ENCODE measurements around the gene PRIM1.
"Not testable (repeated sequence)": the region's sequence is repeated elsewhere in the genome, so short reads cannot be mapped to it uniquely, and the experiment has no call there.

PRIM1 gene

DNA sequence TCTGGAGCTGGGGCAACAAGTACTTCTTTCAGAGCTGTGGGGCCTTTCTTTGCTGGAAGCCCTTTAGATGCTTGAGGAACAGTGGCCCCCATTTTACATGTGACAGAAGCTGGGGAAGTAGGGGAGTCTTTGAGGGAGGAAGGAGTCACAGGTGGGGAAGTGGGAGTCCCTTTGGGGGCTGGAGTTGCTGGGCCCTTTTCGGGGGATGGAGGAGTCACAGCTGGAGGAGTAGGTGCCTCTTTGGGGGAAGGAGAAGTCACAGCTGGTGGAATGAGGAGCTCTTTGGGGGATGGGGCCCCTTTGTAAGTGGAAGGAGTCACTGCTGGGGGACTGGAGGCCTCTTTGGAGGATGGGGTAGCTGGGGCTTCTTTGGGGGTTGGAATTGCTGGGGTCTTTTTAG lies 35.7 kb downstream of the PRIM1 start:
- no peak for DNase-seq

DNA sequence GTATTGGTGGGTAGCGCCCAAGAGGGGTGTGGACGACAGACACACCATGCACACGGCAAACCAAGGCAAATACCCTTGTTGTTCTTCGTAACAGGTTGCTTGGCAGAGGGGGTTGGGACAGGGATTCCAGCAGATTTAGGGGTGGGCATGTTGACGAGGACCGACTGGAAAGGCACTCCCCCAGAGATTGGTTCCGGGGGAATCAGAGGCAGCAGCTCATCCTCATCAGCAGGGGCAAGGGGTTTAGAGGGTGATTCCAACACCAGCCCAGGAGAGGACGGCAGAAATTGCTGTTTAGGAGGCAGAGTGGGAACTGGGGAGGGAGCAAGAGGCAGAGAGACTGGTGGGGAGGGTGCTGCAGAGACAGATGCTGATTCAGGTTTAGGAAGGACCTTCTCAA lies 36.3 kb downstream of the PRIM1 start:
- no peak for DNase-seq

DNA sequence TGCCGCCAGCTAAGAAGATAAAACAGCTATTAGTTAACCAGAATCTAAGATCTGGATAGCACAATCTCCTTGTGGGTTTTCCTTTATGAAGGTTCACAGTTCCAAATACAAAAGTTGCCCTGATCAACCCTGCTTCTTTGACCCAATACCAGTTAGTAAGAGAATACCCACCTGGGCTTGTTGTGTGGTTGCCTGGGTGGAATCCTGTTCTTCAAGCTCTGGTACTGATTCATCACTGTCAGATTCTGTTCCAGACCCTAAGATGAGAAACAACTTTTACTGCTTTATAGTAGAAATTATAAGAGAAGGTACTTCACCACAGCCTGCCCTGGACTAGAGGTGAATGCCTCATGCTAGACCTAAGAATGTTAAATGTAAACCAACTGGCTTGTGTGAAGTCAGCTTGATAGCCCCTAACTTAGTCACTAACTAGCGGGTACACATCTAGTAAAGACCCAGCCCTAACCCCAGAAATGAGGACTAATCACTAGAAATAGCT lies 37.6 kb downstream of the PRIM1 start:
- no peak for DNase-seq

DNA sequence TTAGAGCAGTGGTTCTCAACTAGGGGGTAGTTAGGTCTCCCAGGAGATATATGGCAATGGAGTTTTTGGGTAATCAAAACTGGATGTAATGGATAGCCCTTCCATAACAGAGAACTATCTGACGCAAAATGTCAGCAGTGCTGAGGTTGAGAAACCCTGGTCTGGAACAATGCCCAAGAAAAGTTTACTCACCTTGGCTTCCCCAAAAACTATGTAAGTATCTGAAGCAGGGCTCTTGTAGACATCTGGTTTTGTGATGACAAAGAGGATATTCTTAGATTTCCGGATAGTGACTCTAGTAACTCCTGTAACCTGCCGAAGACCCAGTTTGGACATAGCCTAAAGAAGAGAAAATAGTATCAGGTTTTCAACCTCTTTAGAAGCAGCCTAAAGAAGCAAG lies 38.8 kb downstream of the PRIM1 start:
- DNase-seq: no peak

DNA sequence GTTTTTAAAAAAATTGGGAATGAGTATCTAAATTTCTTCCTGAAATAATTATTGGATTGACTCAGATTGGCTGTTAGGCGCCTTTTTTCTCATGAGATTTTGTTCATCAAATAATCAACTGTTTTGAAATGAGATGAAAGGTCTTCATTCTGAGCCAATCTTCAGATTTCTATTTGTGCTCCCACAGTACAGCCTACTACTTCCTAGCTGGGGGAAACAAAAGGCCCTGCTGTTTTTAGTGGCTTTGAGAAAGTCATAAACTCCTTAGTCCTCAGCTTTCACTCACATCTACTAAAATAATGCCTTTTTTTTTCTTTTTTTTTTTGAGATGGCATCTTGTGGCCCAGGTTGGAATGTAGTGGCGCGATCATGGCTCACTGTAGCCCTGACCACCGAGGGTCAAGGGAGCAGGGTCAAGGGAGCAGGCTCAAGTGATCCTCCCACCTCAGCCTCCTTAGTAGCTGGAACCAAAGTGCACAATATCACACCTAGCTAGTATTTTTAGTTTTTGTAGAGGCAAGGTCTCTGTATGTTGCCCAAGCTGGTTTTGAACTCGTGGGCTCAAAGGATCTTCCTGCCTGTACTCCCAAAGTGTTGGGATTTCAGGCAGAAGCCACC lies 42.3 kb downstream of the PRIM1 start:
- no peak for DNase-seq

DNA sequence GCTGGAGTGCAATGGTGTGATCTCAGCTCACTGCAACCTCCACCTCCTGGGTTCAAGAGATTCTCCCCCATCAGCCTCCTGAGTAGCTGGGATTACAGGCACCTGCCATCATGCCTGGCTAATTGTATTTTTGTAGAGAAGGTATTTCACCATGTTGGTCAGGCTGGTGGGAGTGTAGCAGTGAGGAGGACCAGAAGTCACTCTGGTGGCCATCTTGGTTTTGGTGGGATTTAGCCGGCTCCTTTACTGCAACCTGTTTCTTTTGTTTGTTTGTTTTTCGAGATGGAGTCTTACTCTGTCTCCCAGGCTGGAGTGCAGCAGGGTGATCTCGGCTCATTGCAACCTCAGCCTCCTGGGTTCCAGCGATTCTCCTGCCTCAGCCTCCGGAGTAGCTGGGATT lies 47.6 kb downstream of the PRIM1 start:
- DNase-seq: not testable (repeated sequence)

DNA sequence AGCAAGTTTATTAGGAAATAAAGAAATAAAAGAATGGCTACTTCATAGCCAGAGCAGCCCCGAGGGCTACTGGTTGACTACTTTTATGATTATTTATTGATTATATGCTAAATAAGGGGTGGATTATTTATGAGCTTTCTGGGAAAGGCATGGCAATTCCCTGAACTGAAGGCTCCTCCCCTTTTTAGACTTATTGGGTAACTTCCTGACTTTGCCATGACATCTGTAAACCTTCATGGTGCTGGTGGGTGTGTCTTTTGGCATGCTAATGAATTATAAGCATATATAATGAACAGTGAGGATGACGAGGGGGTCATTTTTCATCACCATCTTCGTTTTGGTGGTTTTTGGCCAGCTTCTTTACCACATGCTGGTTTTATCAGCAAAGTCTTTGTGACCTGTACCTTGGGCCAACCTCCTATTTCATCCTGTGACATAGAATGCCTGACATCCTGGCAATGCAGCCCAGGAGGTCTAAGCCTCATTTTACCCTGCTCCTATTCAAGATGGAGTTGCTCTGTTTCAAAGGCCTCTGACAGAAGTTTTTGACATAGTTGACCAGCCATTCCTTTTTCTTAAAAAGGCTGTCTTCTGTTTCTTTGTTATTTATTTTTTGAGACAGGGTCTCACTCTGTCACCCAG lies 53.0 kb downstream of the PRIM1 start:
- no peak for DNase-seq

DNA sequence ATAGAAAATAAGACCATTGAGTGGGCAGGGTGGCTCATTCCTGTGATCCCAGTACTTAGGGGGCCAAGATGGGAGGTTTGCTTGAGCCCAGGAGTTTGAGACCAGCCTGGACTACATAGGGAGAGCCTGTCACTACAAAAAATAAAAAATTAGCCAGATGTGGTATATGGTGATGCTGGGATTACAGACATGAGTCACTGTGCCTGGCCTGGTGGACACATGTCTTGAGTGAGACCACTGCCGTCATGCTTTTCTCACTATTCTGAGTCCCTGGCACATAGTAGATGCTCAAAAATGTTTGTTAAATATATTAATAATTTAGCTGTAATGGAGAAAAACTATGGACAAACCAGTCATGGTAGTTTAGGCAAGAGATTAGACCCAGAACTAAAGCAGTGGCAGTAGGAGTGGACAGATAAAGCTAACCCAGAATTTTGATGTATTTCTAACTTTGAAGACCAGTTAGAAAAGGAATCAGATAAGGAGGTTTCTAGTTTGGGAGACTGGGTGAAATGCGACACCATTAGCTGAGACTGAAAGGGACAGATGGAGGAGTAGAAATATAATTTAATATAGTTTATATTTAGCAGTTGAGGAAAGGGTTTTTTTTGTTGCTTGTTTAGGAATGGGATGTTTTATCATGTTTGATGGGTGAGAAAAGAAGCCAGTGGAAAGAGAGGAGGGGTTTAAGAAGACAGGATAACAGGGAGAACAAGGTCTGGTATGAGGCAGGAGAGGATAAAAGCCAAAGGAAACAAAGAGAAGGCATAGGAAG lies 56.6 kb downstream of the PRIM1 start:
- no peak for DNase-seq

DNA sequence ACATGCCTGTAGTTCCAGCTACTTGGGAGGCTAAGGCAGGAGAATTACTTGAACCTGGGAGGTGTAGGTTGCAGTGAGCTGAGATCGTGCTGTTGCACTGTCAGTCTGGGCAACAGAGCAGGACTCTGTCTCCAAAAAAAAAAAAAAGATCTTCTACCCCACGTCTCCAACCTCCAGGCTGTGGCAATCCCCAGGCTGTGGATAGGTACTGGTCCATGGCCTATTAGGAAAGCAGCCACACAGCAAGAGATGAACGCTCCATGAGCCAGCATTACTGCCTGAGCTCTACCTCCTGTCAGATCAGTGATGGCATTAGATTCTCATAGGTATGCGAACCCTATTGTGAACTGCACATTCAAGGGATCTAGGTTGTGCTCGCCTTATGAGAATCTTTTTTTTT lies 58.0 kb downstream of the PRIM1 start:
- no peak for DNase-seq

DNA sequence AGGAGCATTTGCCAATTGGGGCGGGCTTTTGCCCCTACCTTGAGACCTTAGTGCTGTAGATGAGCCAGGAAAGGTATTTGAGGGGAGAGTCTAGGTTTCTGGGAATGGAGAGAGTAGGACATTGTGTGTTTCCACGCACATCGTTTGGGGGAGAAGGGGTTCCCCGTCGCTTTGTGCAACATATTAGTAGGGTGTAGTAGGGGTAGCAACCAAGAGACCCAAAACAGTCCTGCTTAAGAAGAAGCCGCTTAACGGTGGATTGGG lies 63.3 kb downstream of the PRIM1 start:
- no peak for DNase-seq

DNA sequence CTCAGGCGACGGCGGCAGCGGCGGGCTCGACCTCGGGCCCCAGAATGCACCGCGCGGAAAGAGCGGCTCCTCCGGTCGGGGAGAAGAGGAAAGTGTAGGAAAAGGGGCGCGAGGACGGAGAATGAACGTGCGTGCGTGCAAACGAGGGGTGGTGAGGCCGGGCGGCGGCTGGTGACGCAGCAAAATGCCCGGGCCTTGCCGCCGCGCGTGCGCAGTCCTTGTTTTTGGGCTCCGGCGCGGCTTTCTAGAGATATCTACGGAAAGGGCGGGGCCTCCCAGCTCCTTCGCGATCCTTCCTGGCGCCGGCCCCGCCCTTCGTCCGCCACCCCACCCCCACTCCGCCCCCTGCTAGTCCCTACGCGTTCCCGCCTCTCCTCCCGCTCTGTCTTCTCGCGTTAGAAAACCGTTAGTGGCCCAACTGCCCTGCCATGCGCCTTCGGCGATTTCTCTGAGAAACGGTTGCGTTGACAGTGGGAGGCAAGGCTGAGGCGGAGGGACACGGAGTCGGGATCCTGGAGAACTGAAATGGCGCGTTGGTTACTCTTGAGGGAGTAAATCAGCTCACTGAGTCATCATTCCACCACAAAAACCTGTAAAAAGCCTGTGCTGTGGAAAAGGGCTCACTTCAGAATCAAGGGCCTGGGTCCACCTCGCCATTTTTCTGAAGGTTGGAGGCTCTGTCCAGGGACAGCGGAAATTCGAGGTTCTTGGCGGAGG lies 63.8 kb downstream of the PRIM1 start, which contains the start of gene PTGES3:
TSS of gene PTGES3 (minus strand) at position 156 of the 717 bp plus-strand sequence. CDS start 285 bp downstream, outside the sequence.
- peak; percentile 95 to 97 (median 96) for DNase-seq

DNA sequence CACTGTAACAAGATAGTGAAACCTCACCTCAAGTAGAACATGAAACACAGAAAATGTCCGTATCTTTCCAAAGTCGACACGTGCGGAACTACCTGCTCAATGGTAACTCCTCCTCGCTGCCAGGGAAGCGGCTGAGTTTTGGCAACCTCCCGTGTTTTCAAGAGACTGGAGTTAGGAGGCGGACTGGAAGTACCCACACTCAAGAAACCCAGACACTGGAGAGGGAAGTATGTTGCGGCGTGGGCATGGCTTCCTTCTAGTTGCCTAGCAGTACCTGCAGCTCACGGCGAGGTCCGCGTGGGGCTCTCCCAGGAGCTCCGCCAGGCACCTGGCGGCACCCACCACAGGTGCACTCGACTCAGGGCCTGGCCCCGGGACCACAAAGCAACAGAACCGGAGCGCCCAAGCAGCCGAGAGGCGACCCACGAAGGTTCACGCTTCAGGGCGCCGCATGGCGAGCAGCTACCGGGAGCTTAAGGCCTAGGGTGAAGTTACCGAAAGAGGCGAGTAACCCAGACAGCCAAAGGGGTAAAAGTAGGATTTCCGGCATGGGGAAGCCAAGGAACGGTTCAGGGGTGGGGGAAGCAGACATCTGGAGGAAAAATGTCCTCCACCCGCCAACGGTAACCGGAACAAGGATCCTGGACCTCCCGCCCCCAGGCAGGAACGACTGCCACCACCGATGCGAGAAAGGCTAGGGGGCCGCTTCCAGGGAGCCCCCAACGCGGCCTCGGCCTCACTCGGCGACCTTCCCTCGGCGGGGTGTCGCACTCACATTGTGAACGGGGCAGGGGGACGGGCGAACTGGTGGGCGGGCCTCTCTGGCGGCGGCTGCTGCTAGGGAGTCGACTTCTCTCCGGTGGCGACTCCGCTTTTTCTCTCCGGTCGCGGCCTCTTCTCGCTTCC lies 64.6 kb downstream of the PRIM1 start:
- DNase-seq: peak in 3 of 4 experiments; percentile 19 to 86 (median 85)

DNA sequence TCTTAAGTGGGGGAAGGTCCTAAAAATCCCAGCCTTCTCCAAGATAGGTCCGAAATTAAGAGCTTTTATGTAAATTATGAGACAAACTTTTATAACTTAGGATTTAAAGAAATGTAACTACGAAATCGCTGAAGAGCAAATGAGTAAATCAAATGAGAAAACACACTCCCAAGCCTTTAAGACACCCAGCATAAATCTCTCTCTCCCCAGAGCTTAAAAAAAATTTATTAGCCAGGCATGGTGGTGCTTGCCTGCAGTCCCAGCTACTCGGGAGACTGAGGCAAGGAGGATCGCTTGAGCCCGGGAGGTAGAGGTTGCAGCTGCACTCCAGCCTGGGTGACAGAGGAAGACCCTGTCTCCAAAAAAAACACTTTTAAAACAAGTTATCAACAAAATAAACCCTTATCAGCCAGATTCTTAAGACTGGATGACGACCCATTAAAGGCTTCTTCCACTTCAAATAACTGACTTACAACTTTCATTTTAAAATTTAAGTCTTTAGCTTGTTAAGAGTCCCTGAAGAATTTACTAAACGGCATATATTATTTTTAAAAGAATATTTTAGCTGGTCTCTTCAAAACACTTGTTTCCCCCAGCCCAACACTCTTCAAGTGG lies 67.3 kb downstream of the PRIM1 start:
- DNase-seq: no peak

DNA sequence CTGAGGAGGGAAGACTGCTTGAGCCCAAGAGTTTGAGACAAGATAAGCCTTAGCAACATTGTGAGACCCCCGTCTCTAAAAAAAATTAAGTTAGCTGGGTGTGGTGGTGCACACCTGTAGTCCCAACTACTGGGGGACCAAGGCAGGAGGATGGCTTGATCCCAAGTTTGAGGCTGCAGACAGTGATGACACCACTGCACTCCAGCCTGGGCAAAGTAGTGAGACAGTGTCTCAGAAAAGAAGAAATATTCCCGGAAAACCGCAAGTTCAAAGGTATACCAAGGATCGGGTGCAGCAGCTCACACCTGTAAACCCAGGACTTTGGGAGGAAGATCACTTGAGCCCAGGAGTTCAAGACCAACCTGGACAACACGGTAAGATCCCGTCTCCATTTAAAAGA lies 69.8 kb downstream of the PRIM1 start:
- no peak for DNase-seq
